Measurements from ENCODE around the gene RASAL3.

RASAL3 gene

GRCh38 chr19:15449620-15450527 is 14.5 kb downstream of the RASAL3 start, which contains the start of gene WIZ:
Gene WIZ, minus strand, starts transcription at chr19:15449956. Its CDS starts 1,649 bp downstream, at chr19:15448307.
- Histone ChIP-seq H3K4me1 (ENCODE audit: low read length) (no peaks in the 10 kb centered on the region), H3K79me2 (ENCODE audit: low read length) (no peaks in the 10 kb centered on the region), H2AFZ (ENCODE audit: low read length) (peak within 1 kb of the TSS; percentile 58), H3K9me3 (replicated peaks; ENCODE audit: insufficient read depth, low read length) (no peaks in the 10 kb centered on the region), H3K9ac (ENCODE audit: low read length) (peak within 1 kb of the TSS; percentile 21; the same call in 1 of the 2 replicates), H3K4me2 (ENCODE audit: low read depth, low read length) (peak within 1 kb of the TSS; percentile 89), H3K27ac (ENCODE audit: low read length) (peak within 1 kb of the TSS; percentile 12; the same call in 1 of the 2 replicates), H3K36me3 (replicated peaks; ENCODE audit: insufficient read depth, low read length) (no peaks in the 10 kb centered on the region; the same call in 1 of the 2 replicates), H3K27me3 (replicated peaks; ENCODE audit: insufficient read depth, low read length) (no peaks in the 10 kb centered on the region), H3F3A (ENCODE audit: insufficient read depth, low read length) (peaks cover 23% of the 10 kb centered on the region), H3K9me2 (replicated peaks; ENCODE audit: insufficient read depth, low read length) (no peaks in the 10 kb centered on the region), H3K4me3 (ENCODE audit: low read length) (peak within 1 kb of the TSS; percentile 56; the same call in 1 of the 2 replicates), H4K20me1 (ENCODE audit: insufficient read depth, low read length) (no peaks in the 10 kb centered on the region)
- peak; percentile 61 for DNase-seq
- TF ChIP-seq EZH2phosphoT487 (IDR thresholded peaks at IDR 0.05; ENCODE audit: low read length) (no peak), CTCF (IDR thresholded peaks at IDR 0.05; ENCODE audit: low read length) (no peak), EZH2 (optimal IDR thresholded peaks at IDR 0.05; ENCODE audit: low read depth, low read length) (no peak)

GRCh38 chr19:15448778-15449619 is 15.3 kb downstream of the RASAL3 start:
- H3K36me3 ChIP-seq (replicated peaks; ENCODE audit: insufficient read depth, low read length) = no peaks in the 10 kb centered on the region
- no peak for DNase-seq
- H3K4me2 ChIP-seq (ENCODE audit: low read depth, low read length) = peak overlapping the region; percentile 89
- H3K9ac ChIP-seq (ENCODE audit: low read length) = peak overlapping the region; percentile 21; the same call in 1 of the 2 replicates
- peak overlapping the region; percentile 58 for H2AFZ ChIP-seq (ENCODE audit: low read length)
- no peaks in the 10 kb centered on the region for H3K9me3 ChIP-seq (replicated peaks; ENCODE audit: insufficient read depth, low read length)
- H4K20me1 ChIP-seq (ENCODE audit: insufficient read depth, low read length) = no peaks in the 10 kb centered on the region
- H3K27ac ChIP-seq (ENCODE audit: low read length) = no peak overlapping the region
- no peaks in the 10 kb centered on the region for H3K27me3 ChIP-seq (replicated peaks; ENCODE audit: insufficient read depth, low read length)
- no peaks in the 10 kb centered on the region for H3K9me2 ChIP-seq (replicated peaks; ENCODE audit: insufficient read depth, low read length)
- peak overlapping the region; percentile 56; the same call in 1 of the 2 replicates for H3K4me3 ChIP-seq (ENCODE audit: low read length)
- no peaks in the 10 kb centered on the region for H3K79me2 ChIP-seq (ENCODE audit: low read length)
- H3F3A ChIP-seq (ENCODE audit: insufficient read depth, low read length) = peaks cover 23% of the 10 kb centered on the region
- TF ChIP-seq CTCF (IDR thresholded peaks at IDR 0.05; ENCODE audit: low read length) (no peak), EZH2phosphoT487 (IDR thresholded peaks at IDR 0.05; ENCODE audit: low read length) (no peak)
- H3K4me1 ChIP-seq (ENCODE audit: low read length) = no peaks in the 10 kb centered on the region

GRCh38 chr19:15448044-15448777 is 16.1 kb downstream of the RASAL3 start:
- Histone ChIP-seq H2AFZ (ENCODE audit: low read length) (no peak overlapping the region), H3K4me1 (ENCODE audit: low read length) (no peaks in the 10 kb centered on the region), H3K27ac (ENCODE audit: low read length) (no peak overlapping the region)

More at GRCh38 chr19:15448044-15448777, 16.1 kb downstream of the RASAL3 start:
- no peaks in the 10 kb centered on the region for H3K9me2 ChIP-seq (replicated peaks; ENCODE audit: insufficient read depth, low read length)
- H3K9me3 ChIP-seq (replicated peaks; ENCODE audit: insufficient read depth, low read length) = no peaks in the 10 kb centered on the region
- no peak overlapping the region for H3K4me2 ChIP-seq (ENCODE audit: low read depth, low read length)
- no peak overlapping the region for H3K4me3 ChIP-seq (ENCODE audit: low read length)
- H3K79me2 ChIP-seq (ENCODE audit: low read length) = no peaks in the 10 kb centered on the region
- H3K36me3 ChIP-seq (replicated peaks; ENCODE audit: insufficient read depth, low read length) = no peaks in the 10 kb centered on the region
- H4K20me1 ChIP-seq (ENCODE audit: insufficient read depth, low read length) = no peaks in the 10 kb centered on the region
- peaks cover 23% of the 10 kb centered on the region for H3F3A ChIP-seq (ENCODE audit: insufficient read depth, low read length)
- TF ChIP-seq EZH2phosphoT487 (IDR thresholded peaks at IDR 0.05; ENCODE audit: low read length) = no peak
- TF ChIP-seq EZH2 (optimal IDR thresholded peaks at IDR 0.05; ENCODE audit: low read depth, low read length) = no peak
- no peak for TF ChIP-seq CTCF (IDR thresholded peaks at IDR 0.05; ENCODE audit: low read length)
- H3K9ac ChIP-seq (ENCODE audit: low read length) = no peak overlapping the region
- DNase-seq = no peak
- no peaks in the 10 kb centered on the region for H3K27me3 ChIP-seq (replicated peaks; ENCODE audit: insufficient read depth, low read length)

Measured in MM.1S (cell line).